ENCODE data around the gene LRRC4C.
"Not testable (repeated sequence)": the region's sequence is repeated elsewhere in the genome, so short reads cannot be mapped to it uniquely, and the experiment has no call there.

Gene LRRC4C

DNA sequence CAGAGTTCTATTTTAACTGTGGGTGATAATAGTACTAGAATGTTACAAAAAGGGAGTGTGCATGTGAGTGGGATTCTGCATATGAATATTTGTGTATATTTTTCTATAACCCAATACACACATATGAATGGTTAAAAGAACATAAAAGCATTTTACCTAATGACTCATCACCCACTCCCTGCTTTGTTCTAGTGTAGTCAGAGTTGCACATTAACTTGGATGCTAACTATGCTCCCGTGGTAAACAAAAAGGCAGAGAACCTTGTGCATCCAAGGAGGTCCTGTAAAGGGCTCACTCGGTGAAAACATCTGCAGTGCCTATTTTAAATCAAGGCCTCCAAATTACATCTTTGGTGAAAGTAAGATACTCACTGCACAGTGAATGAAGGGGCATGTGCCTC, 1289.4 kb downstream of the LRRC4C start:
- intact Hi-C loops (cut with DNase I; ENCODE audit: low total_unique reads): no loop called here
- no peaks in the 10 kb centered on the region for H3K27me3 ChIP-seq
- DNase-seq: no peak
- H3K4me3 ChIP-seq: no peak overlapping the region
- no peak overlapping the region for H3K27ac ChIP-seq
- TF ChIP-seq, protein P1, sequence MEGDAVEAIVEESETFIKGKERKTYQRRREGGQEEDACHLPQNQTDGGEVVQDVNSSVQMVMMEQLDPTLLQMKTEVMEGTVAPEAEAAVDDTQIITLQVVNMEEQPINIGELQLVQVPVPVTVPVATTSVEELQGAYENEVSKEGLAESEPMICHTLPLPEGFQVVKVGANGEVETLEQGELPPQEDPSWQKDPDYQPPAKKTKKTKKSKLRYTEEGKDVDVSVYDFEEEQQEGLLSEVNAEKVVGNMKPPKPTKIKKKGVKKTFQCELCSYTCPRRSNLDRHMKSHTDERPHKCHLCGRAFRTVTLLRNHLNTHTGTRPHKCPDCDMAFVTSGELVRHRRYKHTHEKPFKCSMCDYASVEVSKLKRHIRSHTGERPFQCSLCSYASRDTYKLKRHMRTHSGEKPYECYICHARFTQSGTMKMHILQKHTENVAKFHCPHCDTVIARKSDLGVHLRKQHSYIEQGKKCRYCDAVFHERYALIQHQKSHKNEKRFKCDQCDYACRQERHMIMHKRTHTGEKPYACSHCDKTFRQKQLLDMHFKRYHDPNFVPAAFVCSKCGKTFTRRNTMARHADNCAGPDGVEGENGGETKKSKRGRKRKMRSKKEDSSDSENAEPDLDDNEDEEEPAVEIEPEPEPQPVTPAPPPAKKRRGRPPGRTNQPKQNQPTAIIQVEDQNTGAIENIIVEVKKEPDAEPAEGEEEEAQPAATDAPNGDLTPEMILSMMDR (IDR thresholded peaks at IDR 0.05): no peak
- no peaks in the 10 kb centered on the region for H3K36me3 ChIP-seq
- no peaks in the 10 kb centered on the region for H3K4me1 ChIP-seq
- H3K9me3 ChIP-seq: peaks cover 0 to 4% (median 0%) of the 10 kb centered on the region in 3 donors

DNA sequence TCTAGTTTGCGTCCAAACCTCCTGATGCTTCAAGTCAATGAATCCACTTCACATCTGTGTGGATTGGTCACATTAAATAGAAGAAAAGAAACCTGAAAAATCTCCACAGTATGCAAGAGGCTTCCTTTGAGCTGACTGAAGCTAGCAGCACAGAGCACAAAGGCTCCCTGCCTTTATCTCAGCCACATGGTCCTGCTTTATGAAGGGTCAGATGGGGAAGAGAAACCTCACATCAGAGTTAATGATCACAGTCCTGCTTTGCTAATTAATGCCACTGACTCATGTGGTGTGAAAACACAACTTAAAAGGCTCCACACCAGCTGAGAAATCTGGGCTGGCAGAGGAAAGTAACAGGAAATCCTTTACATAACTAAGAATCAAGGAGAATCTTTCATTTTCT, 1291.0 kb downstream of the LRRC4C start:
- no peak overlapping the region for H3K27ac ChIP-seq
- peaks cover 0 to 4% (median 0%) of the 10 kb centered on the region in 3 donors for H3K9me3 ChIP-seq
- H3K4me1 ChIP-seq: no peaks in the 10 kb centered on the region
- TF ChIP-seq, protein P1 (IDR thresholded peaks at IDR 0.05): no peak
- no peaks in the 10 kb centered on the region for H3K27me3 ChIP-seq
- intact Hi-C loops (cut with DNase I; ENCODE audit: low total_unique reads): no loop called here
- no peak overlapping the region for H3K4me3 ChIP-seq
- no peak for DNase-seq
- no peaks in the 10 kb centered on the region for H3K36me3 ChIP-seq

DNA sequence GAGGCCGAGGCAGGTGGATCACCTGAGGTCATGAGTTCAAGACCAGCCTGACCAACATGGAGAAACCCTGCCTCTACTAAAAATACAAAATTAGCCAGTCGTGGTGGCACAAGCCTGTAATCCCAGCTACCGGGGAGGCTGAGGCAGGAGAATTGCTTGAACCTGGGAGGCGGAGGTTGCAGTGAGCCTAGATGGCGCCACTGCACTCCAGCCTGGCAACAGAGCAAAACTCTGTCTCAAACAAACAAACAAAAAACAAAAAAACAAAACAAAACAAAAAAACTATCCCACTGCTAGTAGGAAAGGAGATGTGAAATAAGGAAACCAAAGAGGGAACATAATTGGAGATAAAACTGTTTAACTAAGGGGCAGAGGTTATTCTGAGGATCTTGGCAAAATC, 1291.6 kb downstream of the LRRC4C start:
- H3K4me3 ChIP-seq; H3K9me3 ChIP-seq; H3K4me1 ChIP-seq; H3K27ac ChIP-seq; intact Hi-C loops (cut with DNase I; ENCODE audit: low total_unique reads); DNase-seq; H3K27me3 ChIP-seq; H3K36me3 ChIP-seq: not testable (repeated sequence)

DNA sequence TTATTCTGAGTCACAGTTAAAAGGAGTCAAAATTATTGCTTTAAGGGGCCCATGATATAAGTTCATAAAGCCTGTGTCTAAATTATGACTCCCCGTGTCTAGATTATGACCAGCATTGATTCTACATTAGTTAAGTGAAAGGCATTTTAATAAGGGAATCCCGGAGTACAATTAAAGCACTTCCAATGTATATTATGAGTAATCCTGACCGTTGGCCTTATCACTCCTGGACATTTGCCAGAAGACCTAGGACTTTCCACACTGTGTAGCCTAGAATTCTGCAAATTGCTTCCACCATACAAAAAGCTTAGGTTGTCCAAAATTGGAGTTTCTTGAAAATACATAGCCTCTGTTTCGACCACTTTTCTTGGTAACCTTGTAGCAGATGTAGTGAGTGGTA, 1292.6 kb downstream of the LRRC4C start:
- H3K9me3 ChIP-seq: peaks cover 0 to 4% (median 0%) of the 10 kb centered on the region in 3 donors
- TF ChIP-seq, protein P1 (IDR thresholded peaks at IDR 0.05): no peak
- no peak overlapping the region for H3K4me3 ChIP-seq
- no peaks in the 10 kb centered on the region for H3K27me3 ChIP-seq
- H3K36me3 ChIP-seq: no peaks in the 10 kb centered on the region
- intact Hi-C loops (cut with DNase I; ENCODE audit: low total_unique reads): no loop called here
- H3K4me1 ChIP-seq: no peaks in the 10 kb centered on the region
- no peak for DNase-seq
- no peak overlapping the region for H3K27ac ChIP-seq

DNA sequence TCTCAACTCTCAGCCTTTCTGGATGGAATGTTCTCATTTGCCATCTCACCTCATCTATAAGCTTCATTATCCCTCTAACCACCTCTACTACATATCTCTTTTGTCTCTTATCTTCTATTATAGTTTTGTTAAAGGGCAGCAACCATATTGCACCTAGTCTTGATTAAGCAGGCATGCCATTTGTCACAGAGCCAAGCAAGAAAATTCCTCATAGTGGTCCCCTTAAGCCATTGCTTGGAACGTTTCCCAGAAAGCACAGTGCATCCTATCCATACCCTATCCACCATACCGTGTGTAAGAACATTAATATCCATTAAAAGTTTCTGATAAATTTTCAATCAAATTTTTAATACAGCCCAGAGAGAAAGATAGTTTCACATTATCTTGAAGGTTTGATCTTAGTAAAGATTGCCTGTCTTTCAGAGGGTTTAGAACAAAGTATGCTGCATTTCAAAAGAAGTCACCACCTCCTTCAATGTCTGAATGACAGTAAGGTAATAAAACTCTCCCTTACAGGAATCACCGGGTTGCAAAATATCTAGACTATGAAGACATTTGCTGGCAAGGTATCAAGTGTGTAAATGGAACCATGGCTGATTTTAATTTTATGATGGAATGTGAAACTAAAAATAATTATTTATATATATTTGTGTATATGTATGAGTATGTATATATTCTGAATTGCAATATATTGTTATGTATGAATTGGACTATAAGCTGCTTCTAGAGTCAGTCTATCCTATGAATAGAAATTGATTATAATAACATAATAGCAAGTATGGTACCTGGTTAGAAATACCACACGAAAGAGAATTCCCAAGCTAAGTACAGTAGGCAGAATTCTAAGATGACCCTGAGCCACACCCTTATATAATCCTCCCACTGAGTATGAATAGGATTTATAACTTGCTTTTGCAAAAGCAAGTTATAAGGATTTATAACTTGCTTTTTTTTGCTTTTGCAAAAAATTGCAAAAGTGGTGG, 1296.3 kb downstream of the LRRC4C start:
- H3K27ac ChIP-seq: no peak overlapping the region
- no peaks in the 10 kb centered on the region for H3K27me3 ChIP-seq
- DNase-seq: no peak
- TF ChIP-seq, protein P1 (IDR thresholded peaks at IDR 0.05): no peak
- H3K4me1 ChIP-seq: no peaks in the 10 kb centered on the region
- no peak overlapping the region for H3K4me3 ChIP-seq
- H3K36me3 ChIP-seq: no peaks in the 10 kb centered on the region
- intact Hi-C loops (cut with DNase I; ENCODE audit: low total_unique reads): no loop called here
- H3K9me3 ChIP-seq: peaks cover 0 to 4% (median 0%) of the 10 kb centered on the region in 3 donors

DNA sequence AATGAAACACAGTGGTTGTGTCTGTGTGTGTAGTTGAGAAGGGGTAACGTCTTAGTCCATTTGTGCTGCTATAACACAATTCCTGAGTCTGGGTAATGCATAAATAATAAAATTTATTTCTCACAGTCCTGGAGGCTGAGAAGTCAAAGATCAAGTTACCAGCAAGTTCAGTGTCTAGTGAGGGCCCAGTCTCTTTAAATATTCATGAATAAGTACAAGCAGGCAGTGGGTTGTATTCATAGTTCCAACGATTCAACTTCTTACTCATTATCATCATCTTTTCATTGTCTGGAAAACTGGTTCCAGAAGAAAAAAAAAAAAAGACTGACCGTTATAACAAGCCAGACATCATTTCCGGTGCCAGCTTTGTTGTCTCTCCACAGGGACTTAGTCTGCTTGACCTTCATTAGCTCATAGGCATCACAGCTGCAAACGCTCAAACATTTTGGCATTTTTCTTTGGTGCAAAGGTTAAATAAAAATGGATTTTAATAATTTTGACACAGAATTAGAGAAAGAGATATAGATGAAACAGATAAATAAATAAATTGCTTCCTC, 1297.5 kb downstream of the LRRC4C start:
- no peaks in the 10 kb centered on the region for H3K4me1 ChIP-seq
- H3K27me3 ChIP-seq: no peaks in the 10 kb centered on the region
- H3K4me3 ChIP-seq: no peak overlapping the region
- peaks cover 0 to 4% (median 0%) of the 10 kb centered on the region in 3 donors for H3K9me3 ChIP-seq
- no peaks in the 10 kb centered on the region for H3K36me3 ChIP-seq
- TF ChIP-seq, protein P1 (IDR thresholded peaks at IDR 0.05): no peak
- H3K27ac ChIP-seq: no peak overlapping the region
- no peak for DNase-seq
- intact Hi-C loops (cut with DNase I; ENCODE audit: low total_unique reads): no loop called here

All from tibial artery (tissue), 4 donors.